CD14-positive monocyte (primary cell): ENCODE data around the gene PLCXD3. TPM values are rescaled to one million over a fixed set of nuclear protein-coding genes. Genes with fewer than 3 reads are reported as not detected.

Experiments
- DNase-seq, 3 donors: peaks; one replicate each; pipeline ENCODE4 v3.0.0-alpha.2; 2011 to 2022
- H2AFZ ChIP-seq: 2 replicates; pipeline ENCODE4 v1.6.0; 2012; ENCODE audit warnings: mild to moderate bottlenecking, low read depth, low read length, inconsistent platforms; ENCODE audit not compliant: insufficient read depth, poor library complexity, severe bottlenecking
- H3K27ac ChIP-seq, 2 donors: 1 replicate in 1 of 2; 2 replicates in 1 of 2; pipeline ENCODE4 v1.5.1; 2012 to 2013; ENCODE audit warnings: low read length in 2 of 2, control low read depth in 1 of 2, inconsistent platforms in 1 of 2, low read depth in 1 of 2, mild to moderate bottlenecking in 1 of 2
- H3K27me3 ChIP-seq, 2 donors: one replicate each; pipeline versions ENCODE4 v1.6.0 to v1.6.1; 2011 to 2013; ENCODE audit warnings: low read length in 2 of 2; ENCODE audit not compliant: control insufficient read depth in 2 of 2, insufficient read depth in 2 of 2
- H3K36me3 ChIP-seq, 2 donors: replicated peaks in 1 of 2; 1 replicate in 1 of 2; 2 replicates in 1 of 2; pipeline versions ENCODE4 v1.5.1 to v1.6.1; 2012 to 2013; ENCODE audit warnings: low read length in 2 of 2, control low read depth in 1 of 2, inconsistent platforms in 1 of 2, mild to moderate bottlenecking in 1 of 2; ENCODE audit not compliant: insufficient read depth in 2 of 2, control insufficient read depth in 1 of 2
- H3K4me1 ChIP-seq, 2 donors: 1 replicate in 1 of 2; 2 replicates in 1 of 2; pipeline versions ENCODE4 v1.5.1 to v1.6.1; 2012 to 2013; ENCODE audit warnings: low read length in 2 of 2, control low read depth in 1 of 2, inconsistent platforms in 1 of 2, mild to moderate bottlenecking in 1 of 2, moderate library complexity in 1 of 2; ENCODE audit not compliant: insufficient read depth in 2 of 2, control insufficient read depth in 1 of 2
- H3K4me2 ChIP-seq: replicated peaks from 2 replicates; pipeline ENCODE3; 2012; ENCODE audit warnings: low read length, moderate library complexity, mild to moderate bottlenecking; ENCODE audit not compliant: poor library complexity, severe bottlenecking; ENCODE audit errors: extremely low read depth
- H3K4me3 ChIP-seq, 3 experiments: fragments of 200-600 bp in 1 of 3; sonication (generic) in 1 of 3; replicated peaks in 1 of 3; 1 replicate in 2 of 3; 2 replicates in 1 of 3; pipeline ENCODE4 v1.5.1; 2011 to 2013; ENCODE audit warnings: low read length in 3 of 3, mild to moderate bottlenecking in 3 of 3, control low read depth in 2 of 3, low read depth in 2 of 3, inconsistent platforms in 1 of 3, moderate library complexity in 1 of 3
- H3K79me2 ChIP-seq: 2 replicates; pipeline ENCODE4 v1.6.0; 2012; ENCODE audit warnings: mild to moderate bottlenecking, control low read depth, inconsistent platforms, low read length, moderate library complexity; ENCODE audit not compliant: insufficient read depth
- H3K9ac ChIP-seq: 2 replicates; pipeline ENCODE4 v1.6.0; 2017; ENCODE audit warnings: low read length, mild to moderate bottlenecking; ENCODE audit not compliant: insufficient read depth, poor library complexity, severe bottlenecking
- H3K9me3 ChIP-seq, 2 donors: replicated peaks in 1 of 2; 1 replicate in 1 of 2; 2 replicates in 1 of 2; pipeline versions ENCODE4 v1.5.1 to v1.6.1; 2012 to 2013; ENCODE audit warnings: low read length in 2 of 2, control low read depth in 1 of 2; ENCODE audit not compliant: control insufficient read depth in 1 of 2, insufficient read depth in 1 of 2
- H4K20me1 ChIP-seq: 2 replicates; pipeline ENCODE4 v1.6.0; 2012; ENCODE audit warnings: mild to moderate bottlenecking, low read length, control low read depth, moderate library complexity; ENCODE audit not compliant: insufficient read depth
- H3K27ac Mint-ChIP-seq, 7 donors: one replicate each; pipeline ENCODE4 v1.8.0; 2020; ENCODE audit warnings: mild to moderate bottlenecking in 7 of 7, mixed read lengths in 7 of 7, moderate library complexity in 6 of 7, inconsistent platforms in 2 of 7
- H3K27me3 Mint-ChIP-seq, 3 donors: one replicate each; pipeline ENCODE4 v1.8.0; 2021 to 2022; ENCODE audit warnings: low read depth in 3 of 3, mild to moderate bottlenecking in 3 of 3, mixed read lengths in 3 of 3, moderate library complexity in 3 of 3, inconsistent platforms in 1 of 3
- H3K36me3 Mint-ChIP-seq, 2 donors: one replicate each; pipeline ENCODE4 v1.8.0; 2020; ENCODE audit warnings: mixed read lengths in 2 of 2, inconsistent platforms in 1 of 2, mild to moderate bottlenecking in 1 of 2
- H3K4me1 Mint-ChIP-seq: one replicate; pipeline ENCODE4 v1.8.0; 2020; ENCODE audit warnings: mild to moderate bottlenecking, mixed read lengths
- H3K4me3 Mint-ChIP-seq, 2 donors: one replicate each; pipeline ENCODE4 v1.8.0; 2020; ENCODE audit warnings: mild to moderate bottlenecking in 2 of 2, mixed read lengths in 2 of 2, moderate library complexity in 1 of 2
- H3K9me3 Mint-ChIP-seq, 7 donors: one replicate each; pipeline ENCODE4 v1.8.0; 2020 to 2022; ENCODE audit warnings: mixed read lengths in 7 of 7, mild to moderate bottlenecking in 6 of 7, moderate library complexity in 6 of 7, inconsistent platforms in 2 of 7
- WGBS: methylation state at CpG from one replicate; pipeline ENCODE4 v1.1.5; 2013; ENCODE audit warnings: missing lambda C conversion rate; ENCODE audit not compliant: insufficient coverage; 5-methylcytosine and 5-hydroxymethylcytosine counted together
- intact Hi-C, 2 donors: fragments of 100-400 bp; cut with micrococcal nuclease; formaldehyde crosslinking; loops; one replicate each; pipeline versions ENCODE4 v1.15.0 to v1.15.1; 2023
- polyA plus RNA-seq, 3 donors: library from polyadenylated mRNA; depleted of rRNA in 1 of 3; unstranded in 2 of 3; stranded (reverse) in 1 of 3; fragments of 300-500 nt in 2 of 3; fragments of >200 nt in 1 of 3; fragmentation: Illumina TruSeq in 2 of 3; gene quantifications; 1 replicate in 2 of 3; 2 replicates in 1 of 3; pipeline ENCODE4 v1.2.3, GENCODE V29; 2012 to 2021
- TF ChIP-seq, protein P1 (sequence below): fragments of 200-600 bp; IDR thresholded peaks from one replicate; pipeline ENCODE4 v1.8.0; 2022; ENCODE audit warnings: antibody characterized with exemption, mild to moderate bottlenecking

The PLCXD3 gene
- polyA plus RNA-seq, 3 donors, result not detected

- TF ChIP-seq, protein P1, sequence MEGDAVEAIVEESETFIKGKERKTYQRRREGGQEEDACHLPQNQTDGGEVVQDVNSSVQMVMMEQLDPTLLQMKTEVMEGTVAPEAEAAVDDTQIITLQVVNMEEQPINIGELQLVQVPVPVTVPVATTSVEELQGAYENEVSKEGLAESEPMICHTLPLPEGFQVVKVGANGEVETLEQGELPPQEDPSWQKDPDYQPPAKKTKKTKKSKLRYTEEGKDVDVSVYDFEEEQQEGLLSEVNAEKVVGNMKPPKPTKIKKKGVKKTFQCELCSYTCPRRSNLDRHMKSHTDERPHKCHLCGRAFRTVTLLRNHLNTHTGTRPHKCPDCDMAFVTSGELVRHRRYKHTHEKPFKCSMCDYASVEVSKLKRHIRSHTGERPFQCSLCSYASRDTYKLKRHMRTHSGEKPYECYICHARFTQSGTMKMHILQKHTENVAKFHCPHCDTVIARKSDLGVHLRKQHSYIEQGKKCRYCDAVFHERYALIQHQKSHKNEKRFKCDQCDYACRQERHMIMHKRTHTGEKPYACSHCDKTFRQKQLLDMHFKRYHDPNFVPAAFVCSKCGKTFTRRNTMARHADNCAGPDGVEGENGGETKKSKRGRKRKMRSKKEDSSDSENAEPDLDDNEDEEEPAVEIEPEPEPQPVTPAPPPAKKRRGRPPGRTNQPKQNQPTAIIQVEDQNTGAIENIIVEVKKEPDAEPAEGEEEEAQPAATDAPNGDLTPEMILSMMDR, result no peak
Observed at GRCh38 chr5:41286165-41286564, 224.2 kb downstream of the PLCXD3 start.

DNA sequence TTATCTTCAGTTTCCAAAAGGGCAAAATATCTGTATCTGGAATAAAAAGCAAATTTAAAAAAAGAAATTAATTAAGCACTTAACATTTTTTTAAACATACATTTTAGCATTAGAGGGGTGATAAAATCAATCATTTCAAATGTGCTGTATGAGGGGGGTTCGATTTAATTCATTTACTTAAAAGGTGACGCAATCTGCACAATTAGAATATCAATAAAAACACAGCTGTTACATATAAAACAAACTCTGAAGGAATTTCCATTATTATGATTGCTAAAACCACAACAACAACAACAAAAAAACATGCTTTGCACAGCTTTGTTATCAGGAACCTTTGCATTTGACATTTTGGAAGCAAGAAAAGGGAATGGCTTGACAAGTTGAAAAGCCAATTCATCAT is 225.5 kb downstream of the PLCXD3 start:
- peaks cover 2 to 3% of the 10 kb centered on the region in 2 donors for H3K9me3 ChIP-seq
- no peaks in the 10 kb centered on the region for H3K36me3 ChIP-seq
- H4K20me1 ChIP-seq, result no peaks in the 10 kb centered on the region
- H3K4me3 Mint-ChIP-seq, result no peak overlapping the region
- TF ChIP-seq, protein P1, result no peak
- H3K4me1 Mint-ChIP-seq, result no peaks in the 10 kb centered on the region
- H3K79me2 ChIP-seq, result no peaks in the 10 kb centered on the region
- no CpG with 5 or more reads among the region's 2 CpGs for WGBS
- H3K4me2 ChIP-seq, result no peak overlapping the region
- H3K9ac ChIP-seq, result no peak overlapping the region
- no peak overlapping the region for H3K4me3 ChIP-seq
- peaks cover 0 to 1% (median 0%) of the 10 kb centered on the region in 3 donors for H3K27me3 Mint-ChIP-seq
- H3K27ac Mint-ChIP-seq, result no peak overlapping the region
- no peak overlapping the region for H3K27ac ChIP-seq
- H3K36me3 Mint-ChIP-seq, result no peaks in the 10 kb centered on the region
- intact Hi-C loops, result no loop called here
- H3K4me1 ChIP-seq, result no peaks in the 10 kb centered on the region
- no peak for DNase-seq
- no peaks in the 10 kb centered on the region for H3K27me3 ChIP-seq
- peaks cover 0 to 9% (median 2%) of the 10 kb centered on the region in 7 donors for H3K9me3 Mint-ChIP-seq
- no peak overlapping the region for H2AFZ ChIP-seq

More at GRCh38 chr5:41286165-41286564, 224.2 kb downstream of the PLCXD3 start:
- Histone ChIP-seq H3K9ac (no peak overlapping the region), H3K4me2 (no peak overlapping the region), H3K4me3 (no peak overlapping the region), H3K79me2 (no peaks in the 10 kb centered on the region), H3K27ac (no peak overlapping the region), H2AFZ (no peak overlapping the region), H4K20me1 (no peaks in the 10 kb centered on the region), H3K4me1 (no peaks in the 10 kb centered on the region), H3K36me3 (no peaks in the 10 kb centered on the region), H3K9me3 (peaks cover 13 to 15% of the 10 kb centered on the region in 2 donors), H3K27me3 (no peaks in the 10 kb centered on the region)
- intact Hi-C loops, result no loop called here
- WGBS, result 94% methylated on average over 2 of the region's 2 CpGs
- Mint-ChIP-seq H3K36me3 (no peaks in the 10 kb centered on the region), H3K27ac (no peak overlapping the region), H3K9me3 (peaks cover 0 to 11% (median 2%) of the 10 kb centered on the region in 7 donors), H3K4me1 (no peaks in the 10 kb centered on the region), H3K4me3 (no peak overlapping the region), H3K27me3 (peaks cover 0 to 1% (median 0%) of the 10 kb centered on the region in 3 donors)
- DNase-seq, result no peak
